CD4-positive, alpha-beta T cell treated with Interleukin-15 for 4 hours (primary cell): ENCODE results near the gene SCYGR7.

ENCODE experiments used
- DNase-seq: peaks from one replicate; pipeline ENCODE4 v3.0.0-alpha.2; 2020; ENCODE audit warnings: low spot score

SCYGR7 gene

GRCh38 chr2:227759411-227760118 lies 31.4 kb downstream of the SCYGR7 start:
- DNase-seq: no peak

GRCh38 chr2:227761740-227762476 lies 33.8 kb downstream of the SCYGR7 start:
- DNase-seq: no peak

DNA sequence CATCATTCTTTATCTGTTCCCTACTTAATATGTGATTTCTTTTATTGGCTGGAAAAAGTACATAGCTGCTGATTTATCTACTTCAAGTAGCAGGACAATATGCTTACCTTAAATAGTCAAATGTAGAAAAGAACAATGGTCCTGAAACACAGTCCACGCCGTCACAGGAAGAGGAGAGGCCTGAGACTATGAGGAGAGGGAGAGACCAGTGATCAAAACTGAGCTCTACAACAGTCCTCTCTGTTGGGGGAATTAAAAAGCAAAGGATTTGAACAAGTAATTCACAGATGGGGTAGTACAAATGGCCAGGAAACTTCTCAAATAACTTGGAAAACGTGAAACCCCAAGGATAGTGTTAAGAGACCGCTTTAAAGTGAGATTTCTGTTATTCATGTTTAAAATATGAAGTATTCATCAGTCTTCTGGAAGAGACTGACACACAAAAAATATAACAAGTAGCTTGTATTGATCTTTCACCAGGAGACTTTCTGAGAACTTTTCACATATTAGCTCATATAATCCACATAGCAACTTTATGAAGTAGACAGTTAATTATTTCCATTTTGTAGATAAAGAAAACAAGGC lies 37.7 kb downstream of the SCYGR7 start:
- DNase-seq: no peak

DNA sequence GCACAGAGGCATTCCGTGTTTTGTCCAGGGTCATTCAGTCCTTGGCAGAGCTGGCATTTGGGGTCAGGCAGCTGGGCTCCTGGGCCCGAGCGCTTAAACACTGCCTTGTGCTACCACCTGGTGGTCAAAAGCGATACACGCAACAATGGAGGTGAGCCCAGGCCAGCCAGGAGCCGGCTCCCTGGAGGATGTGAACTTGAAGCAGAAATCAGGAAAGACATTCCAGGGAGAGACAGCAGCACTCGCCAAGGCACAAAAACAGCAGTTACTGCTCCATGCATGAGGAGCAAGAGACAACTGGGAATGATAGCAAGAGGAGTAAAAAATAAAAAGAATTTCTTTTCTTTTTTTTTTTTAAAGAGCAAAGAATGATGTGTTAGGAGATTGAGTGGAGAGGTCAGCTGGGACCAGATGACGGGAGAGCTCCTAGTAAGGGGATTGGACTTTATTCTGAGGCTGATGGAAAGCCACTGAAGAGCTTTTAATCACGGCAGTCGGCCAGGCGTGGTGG lies 38.3 kb downstream of the SCYGR7 start:
- peak; percentile 57 for DNase-seq

GRCh38 chr2:227767830-227768229 lies 39.7 kb downstream of the SCYGR7 start:
- no peak for DNase-seq

DNA sequence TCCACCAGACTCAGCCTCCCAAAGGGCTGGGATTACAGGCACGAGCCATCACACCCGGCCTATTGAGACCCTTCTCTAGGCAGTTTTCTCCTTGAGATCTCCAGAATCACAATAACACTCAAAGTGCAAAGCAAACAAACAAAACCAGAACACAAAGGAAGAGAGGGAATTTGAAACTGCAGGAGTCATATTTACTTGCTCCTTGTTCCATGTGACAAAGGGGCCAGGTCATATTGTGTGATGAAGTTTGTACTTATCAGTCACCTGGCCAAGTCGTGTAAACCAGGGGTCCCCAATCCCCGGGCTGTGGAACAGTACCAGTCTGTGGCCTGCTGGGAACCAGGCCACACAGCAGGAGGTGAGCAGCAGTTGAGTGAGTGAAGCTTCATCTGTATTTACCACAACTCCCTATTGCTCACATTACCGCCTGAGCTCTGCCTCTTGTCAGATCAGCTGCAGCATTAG lies 44.1 kb downstream of the SCYGR7 start:
- no peak for DNase-seq

DNA sequence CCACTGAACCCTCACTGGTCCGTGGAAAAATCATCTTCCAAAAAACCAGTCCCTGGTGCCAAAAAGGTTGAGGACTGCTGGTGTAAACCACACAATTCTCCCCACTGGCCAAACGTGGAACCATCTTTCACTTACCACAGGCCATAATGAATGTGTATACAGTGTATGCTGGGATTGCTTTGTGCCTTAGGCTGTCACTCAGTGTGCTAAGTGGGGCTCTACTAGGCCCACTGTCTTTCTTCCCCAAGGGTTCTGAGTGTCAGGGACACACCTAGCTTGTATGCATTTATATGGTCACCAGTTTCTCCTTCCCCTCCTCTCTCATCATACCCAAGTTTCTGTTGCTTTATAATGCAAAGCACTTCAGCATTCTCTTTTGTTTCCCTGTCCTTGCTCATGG lies 44.8 kb downstream of the SCYGR7 start:
- no peak for DNase-seq

GRCh38 chr2:227774011-227774624 lies 46.0 kb downstream of the SCYGR7 start:
- peak; percentile 20 for DNase-seq

DNA sequence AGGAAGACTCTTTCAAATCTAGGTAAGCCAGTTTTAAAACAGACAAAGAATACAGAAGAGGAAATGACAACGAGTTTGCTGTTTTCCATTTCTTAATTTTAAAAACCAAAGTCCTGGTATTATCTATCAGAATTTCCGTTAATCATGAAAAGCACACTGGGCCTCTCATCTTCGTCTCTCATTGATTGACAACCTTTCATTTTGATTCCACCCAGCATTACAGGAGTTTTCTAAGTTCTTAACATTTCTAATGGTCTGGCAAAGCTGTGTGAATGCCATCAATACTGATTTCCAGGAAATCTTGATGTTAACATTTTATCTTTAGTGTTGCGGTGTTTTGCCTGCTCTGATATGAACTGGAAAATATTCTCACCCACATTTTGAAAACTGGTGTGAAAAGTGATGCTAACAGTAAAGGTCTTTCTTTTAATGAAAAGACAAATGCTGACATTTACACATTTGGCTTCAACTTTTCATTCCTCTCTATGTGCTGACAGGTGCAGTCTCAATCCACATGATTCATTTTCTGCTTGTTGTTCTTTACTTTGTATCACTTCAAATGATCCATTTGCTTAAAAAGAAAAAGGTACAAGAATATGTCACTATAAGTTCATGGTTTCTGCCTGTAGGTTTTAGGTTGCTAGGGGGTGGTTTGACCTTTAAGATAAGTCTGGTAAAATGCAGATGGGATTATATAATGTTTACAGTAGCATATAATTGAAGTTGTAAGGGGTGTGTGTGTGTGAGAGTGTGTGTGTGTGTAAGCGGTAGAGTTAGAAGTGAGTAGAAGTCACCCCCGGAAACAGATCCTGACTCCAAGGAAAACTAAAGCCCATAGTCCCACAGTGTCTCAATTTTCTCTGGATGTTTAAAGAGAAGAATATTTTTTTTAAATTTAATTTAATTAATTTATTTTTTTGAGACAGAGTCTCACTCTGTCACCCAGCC lies 47.0 kb downstream of the SCYGR7 start:
- no peak for DNase-seq
